Renal pelvis (tissue), 3 donors: Measurements from ENCODE around the gene ADGRD1. TPM values are rescaled to one million over a fixed set of nuclear protein-coding genes. Genes with fewer than 3 reads are reported as not detected.

ENCODE experiments used
- polyA plus RNA-seq, 3 donors: library from polyadenylated mRNA; unstranded; fragments of 120-200 nt; gene quantifications; one replicate each; pipeline ENCODE4 v1.2.1, GENCODE V29; 2013; ENCODE audit not compliant: insufficient read length in 3 of 3

Gene ADGRD1
- polyA plus RNA-seq, 3 donors: 10.3 to 16.2 (median 12.8) TPM

Other genes with a start within 250 kb of the ADGRD1 start
- 10 to 100 TPM; 16.2 to 24.9 (median 23.9) TPM for gene RIMBP2, start 237.6 kb upstream of the ADGRD1 start, polyA plus RNA-seq
- 10 to 100 TPM; 21.2 to 38.7 (median 28.0) TPM for gene STX2, start 114.7 kb upstream of the ADGRD1 start, polyA plus RNA-seq
- gene RAN, start 81.8 kb upstream of the ADGRD1 start, polyA plus RNA-seq: 100 to 1,000 TPM; 578 to 720 (median 639) TPM